Spleen (tissue), 11 donors: ENCODE results near the gene IFT43. TPM values are rescaled to one million over a fixed set of nuclear protein-coding genes. Genes with fewer than 3 reads are reported as not detected.

Source experiments
- DNase-seq: peaks from one replicate; pipeline ENCODE4 v3.0.0-alpha.2; 2020
- H3K27ac ChIP-seq, 8 donors: fragments of 200-600 bp; sonication (generic) in 7 of 8; 1 replicate in 4 of 8; 2 replicates in 4 of 8; pipeline versions ENCODE4 v1.5.0 to v1.8.0; 2016 to 2021; ENCODE audit warnings: inconsistent platforms in 4 of 8, mild to moderate bottlenecking in 4 of 8, moderate library complexity in 1 of 8
- H3K27me3 ChIP-seq, 7 donors: fragments of 200-600 bp; sonication (generic) in 6 of 7; replicated peaks in 1 of 7; 1 replicate in 4 of 7; 2 replicates in 3 of 7; pipeline versions ENCODE4 v1.5.0 to v1.8.0; 2016 to 2021; ENCODE audit warnings: inconsistent platforms in 3 of 7, mild to moderate bottlenecking in 1 of 7
- H3K36me3 ChIP-seq, 6 donors: fragments of 200-600 bp; sonication (generic) in 5 of 6; 1 replicate in 4 of 6; 2 replicates in 2 of 6; pipeline versions ENCODE4 v1.5.0 to v1.8.0; 2016 to 2021; ENCODE audit warnings: inconsistent platforms in 2 of 6
- H3K4me1 ChIP-seq, 6 donors: fragments of 200-600 bp; sonication (generic) in 5 of 6; 1 replicate in 3 of 6; 2 replicates in 3 of 6; pipeline versions ENCODE4 v1.5.0 to v1.8.0; 2016 to 2021; ENCODE audit warnings: inconsistent platforms in 3 of 6
- H3K4me3 ChIP-seq, 8 donors: fragments of 200-600 bp; sonication (generic) in 7 of 8; 1 replicate in 4 of 8; 2 replicates in 4 of 8; pipeline versions ENCODE4 v1.5.0 to v1.8.0; 2016 to 2021; ENCODE audit warnings: inconsistent platforms in 4 of 8, mild to moderate bottlenecking in 4 of 8, moderate library complexity in 2 of 8
- H3K9me3 ChIP-seq, 8 donors: fragments of 200-600 bp; sonication (generic) in 7 of 8; 1 replicate in 4 of 8; 2 replicates in 4 of 8; pipeline versions ENCODE4 v1.5.0 to v1.8.0; 2016 to 2021; ENCODE audit warnings: inconsistent platforms in 4 of 8
- POLR2A ChIP-seq, 3 donors: fragments of 450-650 bp; IDR thresholded peaks; one replicate each; pipeline ENCODE4 v1.5.1; 2017; ENCODE audit warnings: antibody characterized with exemption in 3 of 3, mild to moderate bottlenecking in 1 of 3
- POLR2AphosphoS5 ChIP-seq, 3 donors: sonication (generic); formaldehyde crosslinking; IDR thresholded peaks; one replicate each; pipeline ENCODE4 v1.5.1; 2017; ENCODE audit warnings: antibody characterized with exemption in 3 of 3
- WGBS, 5 donors: extraction: QIAGEN DNeasy Blood & Tissue Kit in 3 of 5; methylation state at CpG; one replicate each; pipeline versions ENCODE4 v1.1.5 to v1.1.7; 2013 to 2018; 5-methylcytosine and 5-hydroxymethylcytosine counted together
- intact Hi-C: fragments of 100-400 bp; cut with DNase I; formaldehyde crosslinking; loops from one replicate; pipeline ENCODE4 v1.15.0; 2023; ENCODE audit warnings: low total_unique reads
- polyA plus RNA-seq, 3 donors: library from polyadenylated mRNA; stranded (reverse); fragments of 200-250 nt; gene quantifications; one replicate each; pipeline ENCODE4 v1.2.1, GENCODE V29; 2013
- total RNA-seq, 7 donors: library from RNA; depleted of rRNA in 3 of 7; stranded (reverse); fragments of >200 nt in 3 of 7; fragmentation: NEBNext Ultra II Directional in 4 of 7; extraction: Animal tissue kit (Norgen Biotek cat#: 25700) in 4 of 7; gene quantifications; one replicate each; pipeline versions ENCODE4 v1.1.0 to v1.2.1, GENCODE V29; 2016 to 2021
- TF ChIP-seq, protein P1 (sequence below), 11 experiments: fragments of 200-600 bp in 7 of 11; fragments of 450-650 bp in 4 of 11; sonication (generic) in 4 of 11; IDR thresholded peaks in 8 of 11; conservative IDR thresholded peaks in 3 of 11; 1 replicate in 7 of 11; 2 replicates in 4 of 11; pipeline versions ENCODE4 v1.4.0 to v1.8.0; 2016 to 2021; ENCODE audit warnings: antibody characterized with exemption in 11 of 11, inconsistent platforms in 4 of 11, mild to moderate bottlenecking in 1 of 11
- donor health status: healthy with polysubstance abuse.
- donor health status: DM: no; HTN: no; CAD: no; lungs with moderate emphysema.
- donor health status: DM: no; HTN: no; CAD: no.
- donor health status: Bipolar disorder and iron deficiency.
- donor health status: healthy.
- donor health status: DM: no; HTN: no; CAD: no.
- donor health status: DM: yes; HTN: yes; CAD: no.

Gene IFT43
- total and polyA plus RNA-seq, 10 donors: 19.8 to 39.9 (median 27.4) TPM

DNA sequence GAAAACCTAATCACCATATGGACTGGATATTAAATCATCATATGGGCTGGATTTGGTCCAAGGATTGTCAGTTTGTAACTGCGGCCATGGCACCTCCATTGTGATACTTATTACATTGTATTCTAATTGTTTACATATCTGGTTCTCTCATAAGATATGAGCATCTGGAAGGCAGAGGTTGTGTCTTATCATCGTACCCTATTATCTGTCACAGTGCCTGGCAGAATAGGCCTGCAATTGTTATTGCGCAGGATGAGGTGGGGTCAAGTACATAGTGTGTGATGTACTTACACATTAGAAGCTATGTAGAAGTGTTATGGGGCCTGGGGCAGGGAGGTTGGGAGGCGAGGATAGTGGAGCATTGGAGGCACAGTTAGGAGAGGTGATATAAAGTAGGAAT lies 4.7 kb downstream of the IFT43 start:
- intact Hi-C loops: no loop called here
- Histone ChIP-seq H3K4me3 (no peak overlapping the region), H3K27ac (peak overlapping the region in 5 of 8 donors; percentile 56 to 81 (median 69)), H3K4me1 (peaks cover 8 to 55% (median 36%) of the 10 kb centered on the region in 6 donors), H3K9me3 (no peaks in the 10 kb centered on the region), H3K27me3 (no peaks in the 10 kb centered on the region), H3K36me3 (peaks cover 0 to 51% (median 6%) of the 10 kb centered on the region in 6 donors)
- TF ChIP-seq, protein P1, sequence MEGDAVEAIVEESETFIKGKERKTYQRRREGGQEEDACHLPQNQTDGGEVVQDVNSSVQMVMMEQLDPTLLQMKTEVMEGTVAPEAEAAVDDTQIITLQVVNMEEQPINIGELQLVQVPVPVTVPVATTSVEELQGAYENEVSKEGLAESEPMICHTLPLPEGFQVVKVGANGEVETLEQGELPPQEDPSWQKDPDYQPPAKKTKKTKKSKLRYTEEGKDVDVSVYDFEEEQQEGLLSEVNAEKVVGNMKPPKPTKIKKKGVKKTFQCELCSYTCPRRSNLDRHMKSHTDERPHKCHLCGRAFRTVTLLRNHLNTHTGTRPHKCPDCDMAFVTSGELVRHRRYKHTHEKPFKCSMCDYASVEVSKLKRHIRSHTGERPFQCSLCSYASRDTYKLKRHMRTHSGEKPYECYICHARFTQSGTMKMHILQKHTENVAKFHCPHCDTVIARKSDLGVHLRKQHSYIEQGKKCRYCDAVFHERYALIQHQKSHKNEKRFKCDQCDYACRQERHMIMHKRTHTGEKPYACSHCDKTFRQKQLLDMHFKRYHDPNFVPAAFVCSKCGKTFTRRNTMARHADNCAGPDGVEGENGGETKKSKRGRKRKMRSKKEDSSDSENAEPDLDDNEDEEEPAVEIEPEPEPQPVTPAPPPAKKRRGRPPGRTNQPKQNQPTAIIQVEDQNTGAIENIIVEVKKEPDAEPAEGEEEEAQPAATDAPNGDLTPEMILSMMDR (IDR thresholded peaks at IDR 0.05 in 8 of 11, conservative IDR thresholded peaks at IDR 0.05 in 3 of 11): no peak
- TF ChIP-seq POLR2A (IDR thresholded peaks at IDR 0.05) (no peak), POLR2AphosphoS5 (IDR thresholded peaks at IDR 0.05) (no peak)
- WGBS, 5 donors: 96 to 99% (median 97%) methylated on average over 4 of the region's 4 CpGs
- no peak for DNase-seq

DNA sequence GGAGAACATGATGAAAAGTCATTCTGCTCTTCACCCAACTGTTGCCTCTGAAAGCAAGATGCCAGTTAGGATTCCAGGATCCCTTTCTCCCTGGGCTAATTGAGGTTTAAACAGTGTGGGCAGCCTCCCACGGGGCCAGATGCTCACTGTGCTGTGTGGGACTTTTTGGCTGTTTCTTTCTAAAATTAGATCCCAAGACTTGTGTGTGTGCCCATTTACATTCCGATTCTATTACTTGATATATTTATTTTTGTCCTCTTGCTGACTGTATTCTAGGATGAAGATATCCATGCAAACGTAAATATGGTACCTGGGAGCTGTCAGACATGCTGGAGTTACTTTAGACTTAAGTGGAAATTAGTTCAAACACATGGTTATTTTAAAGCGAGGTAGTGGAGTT lies 6.2 kb downstream of the IFT43 start:
- intact Hi-C loops: no loop called here
- no peaks in the 10 kb centered on the region for H3K27me3 ChIP-seq
- H3K9me3 ChIP-seq: no peaks in the 10 kb centered on the region
- no peak overlapping the region for H3K4me3 ChIP-seq
- no peak overlapping the region for H3K27ac ChIP-seq
- WGBS, 5 donors: 78 to 89% (median 86%) methylated on average over 4 of the region's 4 CpGs
- no peak for DNase-seq
- peaks cover 2 to 40% (median 25%) of the 10 kb centered on the region in 6 donors for H3K4me1 ChIP-seq
- no peak for TF ChIP-seq POLR2A (IDR thresholded peaks at IDR 0.05)
- TF ChIP-seq, protein P1 (IDR thresholded peaks at IDR 0.05 in 8 of 11, conservative IDR thresholded peaks at IDR 0.05 in 3 of 11): no peak
- TF ChIP-seq POLR2AphosphoS5 (IDR thresholded peaks at IDR 0.05): no peak
- peaks cover 0 to 64% (median 9%) of the 10 kb centered on the region in 6 donors for H3K36me3 ChIP-seq

- intact Hi-C loops: no loop called here
- no peak for DNase-seq
- Histone ChIP-seq H3K36me3 (peaks cover 0 to 83% (median 17%) of the 10 kb centered on the region in 6 donors), H3K9me3 (no peaks in the 10 kb centered on the region), H3K4me3 (no peak overlapping the region), H3K27me3 (no peaks in the 10 kb centered on the region), H3K4me1 (peaks cover 0 to 22% (median 12%) of the 10 kb centered on the region in 6 donors), H3K27ac (no peak overlapping the region)
- WGBS, 5 donors: 59 to 89% (median 79%) methylated on average over 1 of the region's 1 CpG
- TF ChIP-seq, protein P1 (IDR thresholded peaks at IDR 0.05 in 8 of 11, conservative IDR thresholded peaks at IDR 0.05 in 3 of 11): no peak
- no peak for TF ChIP-seq POLR2A (IDR thresholded peaks at IDR 0.05)
- TF ChIP-seq POLR2AphosphoS5 (IDR thresholded peaks at IDR 0.05): no peak
These were observed 8.0 kb downstream of the IFT43 start for GRCh38 chr14:75993567-75994041.

GRCh38 chr14:75995372-75996041 lies 9.9 kb downstream of the IFT43 start:
- TF ChIP-seq, protein P1 (IDR thresholded peaks at IDR 0.05 in 8 of 11, conservative IDR thresholded peaks at IDR 0.05 in 3 of 11): no peak
- peak in 2 of 3 donors; percentile 37 to 70 for TF ChIP-seq POLR2AphosphoS5 (IDR thresholded peaks at IDR 0.05)
- WGBS, 5 donors: 77 to 87% (median 85%) methylated on average over 17 of the region's 17 CpGs
- H3K27ac ChIP-seq: peak overlapping the region in 7 of 8 donors; percentile 57 to 75 (median 68)
- peaks cover 0 to 8% (median 2%) of the 10 kb centered on the region in 6 donors for H3K4me1 ChIP-seq
- peaks cover 0 to 89% (median 22%) of the 10 kb centered on the region in 6 donors for H3K36me3 ChIP-seq
- H3K4me3 ChIP-seq: no peak overlapping the region
- no peaks in the 10 kb centered on the region for H3K27me3 ChIP-seq
- no peak for DNase-seq
- H3K9me3 ChIP-seq: no peaks in the 10 kb centered on the region
- intact Hi-C loops: no loop called here
